Panc1 (cell line): ENCODE results near the gene NDUFAF3.

Experiments used
- POLR2AphosphoS5 ChIP-seq: IDR thresholded peaks from 2 replicates; pipeline ENCODE4 v1.6.1; 2012; ENCODE audit warnings: mild to moderate bottlenecking, low read depth, low read length, moderate library complexity
- SIN3A ChIP-seq: IDR thresholded peaks from 2 replicates; pipeline ENCODE4 v1.6.1; 2012; ENCODE audit warnings: low read depth, mild to moderate bottlenecking, low read length, moderate library complexity, borderline replicate concordance; ENCODE audit not compliant: insufficient read depth
- TCF7L2 ChIP-seq: IDR thresholded peaks from 2 replicates; pipeline ENCODE4 v1.6.1; 2011; ENCODE audit warnings: mild to moderate bottlenecking, low read depth, low read length, inconsistent platforms
- TF ChIP-seq, protein P1 (sequence below): fragments of 450-650 bp; IDR thresholded peaks from 2 replicates; pipeline ENCODE4 v1.5.1; 2017; ENCODE audit warnings: mild to moderate bottlenecking

DNA sequence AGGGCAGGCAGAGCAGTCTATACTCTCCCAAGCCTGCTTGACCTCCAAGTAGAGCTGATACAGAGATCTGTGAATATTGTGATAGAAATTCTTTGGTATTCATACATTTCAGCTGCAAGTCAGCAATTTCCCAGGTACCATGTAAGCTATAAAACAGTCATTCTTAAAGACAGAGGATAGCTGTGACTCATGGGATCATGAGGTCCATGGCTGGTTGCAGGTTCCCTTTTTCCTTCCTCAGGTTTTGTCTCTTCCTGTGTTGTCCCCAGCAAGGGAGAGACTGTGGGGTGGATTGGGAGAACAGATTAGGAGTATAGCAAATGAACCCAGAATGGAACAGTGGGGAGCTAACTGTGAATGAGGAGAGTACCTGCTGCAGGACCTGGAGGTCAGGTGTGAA is 37.3 kb upstream of the NDUFAF3 start:
- TF ChIP-seq, protein P1, sequence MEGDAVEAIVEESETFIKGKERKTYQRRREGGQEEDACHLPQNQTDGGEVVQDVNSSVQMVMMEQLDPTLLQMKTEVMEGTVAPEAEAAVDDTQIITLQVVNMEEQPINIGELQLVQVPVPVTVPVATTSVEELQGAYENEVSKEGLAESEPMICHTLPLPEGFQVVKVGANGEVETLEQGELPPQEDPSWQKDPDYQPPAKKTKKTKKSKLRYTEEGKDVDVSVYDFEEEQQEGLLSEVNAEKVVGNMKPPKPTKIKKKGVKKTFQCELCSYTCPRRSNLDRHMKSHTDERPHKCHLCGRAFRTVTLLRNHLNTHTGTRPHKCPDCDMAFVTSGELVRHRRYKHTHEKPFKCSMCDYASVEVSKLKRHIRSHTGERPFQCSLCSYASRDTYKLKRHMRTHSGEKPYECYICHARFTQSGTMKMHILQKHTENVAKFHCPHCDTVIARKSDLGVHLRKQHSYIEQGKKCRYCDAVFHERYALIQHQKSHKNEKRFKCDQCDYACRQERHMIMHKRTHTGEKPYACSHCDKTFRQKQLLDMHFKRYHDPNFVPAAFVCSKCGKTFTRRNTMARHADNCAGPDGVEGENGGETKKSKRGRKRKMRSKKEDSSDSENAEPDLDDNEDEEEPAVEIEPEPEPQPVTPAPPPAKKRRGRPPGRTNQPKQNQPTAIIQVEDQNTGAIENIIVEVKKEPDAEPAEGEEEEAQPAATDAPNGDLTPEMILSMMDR: no peak
- no peak for TF ChIP-seq POLR2AphosphoS5
- TF ChIP-seq SIN3A: no peak
- no peak for TF ChIP-seq TCF7L2
